ENCODE results near the gene CNTNAP5.

GRCh38 chr2:124874676-124875075 lies 849.6 kb downstream of the CNTNAP5 start:
- TF ChIP-seq POLR2AphosphoS5 (IDR thresholded peaks at IDR 0.05; ENCODE audit: low read depth, low read length) (no peak), REST (IDR thresholded peaks at IDR 0.05; ENCODE audit: insufficient read depth in 1 of 2, low read depth in 2 of 2, low read length in 1 of 2) (no peak), SIN3A (IDR thresholded peaks at IDR 0.05; ENCODE audit: borderline replicate concordance, insufficient read depth, low read depth, low read length) (no peak), CTCF (IDR thresholded peaks at IDR 0.05) (no peak)
